ENCODE measurements around the gene GXYLT2. TPM values are rescaled to one million over a fixed set of nuclear protein-coding genes. Genes with fewer than 3 reads are reported as not detected.
"Not testable (repeated sequence)": the region's sequence is repeated elsewhere in the genome, so short reads cannot be mapped to it uniquely, and the experiment has no call there.

The GXYLT2 gene
- total and polyA plus RNA-seq, 4 experiments from 2014 or later, result not detected

DNA sequence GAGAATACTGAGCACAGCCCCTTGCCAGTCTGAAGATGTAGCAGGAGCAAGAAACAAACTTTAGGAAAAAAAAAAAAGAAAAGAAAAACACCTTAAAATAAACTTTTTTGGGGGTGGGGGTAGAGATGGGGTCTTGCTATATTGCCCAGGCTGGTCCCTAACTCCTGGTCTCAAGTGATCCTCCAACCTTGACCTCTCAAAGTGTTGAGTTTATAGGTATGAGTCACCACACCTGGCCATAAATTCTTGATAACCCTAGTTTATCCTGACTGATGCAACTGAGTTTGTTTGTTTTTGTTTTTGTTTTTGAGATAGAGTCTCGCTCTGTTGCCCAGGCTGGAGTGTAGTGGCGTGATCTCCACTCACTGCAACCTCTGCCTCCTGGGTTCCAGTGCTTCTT is 28.4 kb downstream of the GXYLT2 start:
- no peaks in the 10 kb centered on the region for H3K36me3 Mint-ChIP-seq
- no peak overlapping the region for H3K4me3 ChIP-seq (ENCODE audit: low read length in 2 of 2)
- peaks cover 3 to 12% of the 10 kb centered on the region in 2 donors for H3K27me3 Mint-ChIP-seq
- H3K27me3 ChIP-seq (ENCODE audit: insufficient read depth, low read length), result no peaks in the 10 kb centered on the region
- no peaks in the 10 kb centered on the region for H3K4me1 Mint-ChIP-seq
- no peaks in the 10 kb centered on the region for H3K36me3 ChIP-seq (ENCODE audit: insufficient read depth, low read length)
- no peaks in the 10 kb centered on the region for H3K9me3 ChIP-seq (ENCODE audit: control insufficient read depth in 1 of 2, low read length in 2 of 2)
- H3K4me1 ChIP-seq (ENCODE audit: insufficient read depth, low read length), result no peaks in the 10 kb centered on the region
- POLR2A ChIA-PET (ENCODE audit: partially characterized antibody), result no interaction called here
- H3K4me3 Mint-ChIP-seq, result no peak overlapping the region
- DNase-seq, result no peak
- H3K27ac ChIP-seq (ENCODE audit: low read depth, low read length), result no peak overlapping the region
- H3K27ac Mint-ChIP-seq, result no peak overlapping the region
- H3K9me3 Mint-ChIP-seq, result no peaks in the 10 kb centered on the region
- intact Hi-C loops (cut with micrococcal nuclease), result no loop called here
- CTCF ChIA-PET (ENCODE audit: partially characterized antibody), result no interaction called here

DNA sequence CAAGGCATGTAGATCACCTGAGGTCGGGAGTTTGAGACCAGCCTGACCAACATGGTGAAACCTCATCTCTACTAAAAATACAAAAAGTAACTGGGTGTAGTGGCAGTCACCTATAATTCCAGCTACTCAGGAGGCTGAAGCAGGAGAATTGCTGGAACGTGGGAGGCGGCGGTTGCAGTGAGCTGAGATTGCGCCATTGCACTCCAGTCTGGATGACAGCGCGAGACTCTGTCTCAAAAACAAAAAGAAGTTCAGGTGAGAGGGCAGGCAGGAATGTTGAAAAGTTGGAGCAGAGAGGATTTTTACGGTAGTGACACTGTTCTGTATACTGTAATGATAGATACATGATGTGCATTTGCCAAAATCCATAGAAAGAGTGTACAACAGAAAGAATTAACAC is 31.7 kb downstream of the GXYLT2 start:
- ChIA-PET CTCF (ENCODE audit: partially characterized antibody) (no interaction called here), POLR2A (ENCODE audit: partially characterized antibody) (no interaction called here)
- Mint-ChIP-seq H3K27me3 (peaks cover 6 to 15% of the 10 kb centered on the region in 2 donors), H3K9me3 (no peaks in the 10 kb centered on the region), H3K4me3 (no peak overlapping the region), H3K27ac (no peak overlapping the region), H3K4me1 (no peaks in the 10 kb centered on the region), H3K36me3 (no peaks in the 10 kb centered on the region)
- Histone ChIP-seq H3K27me3 (ENCODE audit: insufficient read depth, low read length) (no peaks in the 10 kb centered on the region), H3K36me3 (ENCODE audit: insufficient read depth, low read length) (no peaks in the 10 kb centered on the region), H3K4me3 (ENCODE audit: low read length in 2 of 2) (no peak overlapping the region), H3K9me3 (ENCODE audit: control insufficient read depth in 1 of 2, low read length in 2 of 2) (no peaks in the 10 kb centered on the region), H3K27ac (ENCODE audit: low read depth, low read length) (no peak overlapping the region), H3K4me1 (ENCODE audit: insufficient read depth, low read length) (no peaks in the 10 kb centered on the region)
- DNase-seq, result no peak
- intact Hi-C loops (cut with micrococcal nuclease), result no loop called here

DNA sequence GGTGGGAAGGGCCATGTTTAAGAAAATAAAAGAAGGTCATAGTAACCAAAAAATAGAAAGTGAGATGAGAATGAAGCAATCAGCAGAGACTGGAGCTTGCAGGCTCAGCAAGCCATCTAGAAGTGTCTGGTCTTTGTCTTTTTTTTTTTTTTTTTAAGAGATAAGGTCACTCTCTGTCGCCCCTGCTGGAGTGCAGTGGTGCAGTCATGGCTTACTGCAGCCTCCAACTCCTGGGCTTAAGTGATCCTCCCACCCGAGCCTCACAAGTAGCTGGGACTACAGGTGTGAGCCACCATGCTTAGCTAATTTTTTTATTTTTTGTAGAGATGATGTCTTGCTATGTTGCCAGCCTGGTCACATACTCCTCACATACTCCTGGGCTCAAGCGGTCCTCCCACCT is 36.2 kb downstream of the GXYLT2 start:
- CTCF ChIA-PET (ENCODE audit: partially characterized antibody), result no interaction called here

DNA sequence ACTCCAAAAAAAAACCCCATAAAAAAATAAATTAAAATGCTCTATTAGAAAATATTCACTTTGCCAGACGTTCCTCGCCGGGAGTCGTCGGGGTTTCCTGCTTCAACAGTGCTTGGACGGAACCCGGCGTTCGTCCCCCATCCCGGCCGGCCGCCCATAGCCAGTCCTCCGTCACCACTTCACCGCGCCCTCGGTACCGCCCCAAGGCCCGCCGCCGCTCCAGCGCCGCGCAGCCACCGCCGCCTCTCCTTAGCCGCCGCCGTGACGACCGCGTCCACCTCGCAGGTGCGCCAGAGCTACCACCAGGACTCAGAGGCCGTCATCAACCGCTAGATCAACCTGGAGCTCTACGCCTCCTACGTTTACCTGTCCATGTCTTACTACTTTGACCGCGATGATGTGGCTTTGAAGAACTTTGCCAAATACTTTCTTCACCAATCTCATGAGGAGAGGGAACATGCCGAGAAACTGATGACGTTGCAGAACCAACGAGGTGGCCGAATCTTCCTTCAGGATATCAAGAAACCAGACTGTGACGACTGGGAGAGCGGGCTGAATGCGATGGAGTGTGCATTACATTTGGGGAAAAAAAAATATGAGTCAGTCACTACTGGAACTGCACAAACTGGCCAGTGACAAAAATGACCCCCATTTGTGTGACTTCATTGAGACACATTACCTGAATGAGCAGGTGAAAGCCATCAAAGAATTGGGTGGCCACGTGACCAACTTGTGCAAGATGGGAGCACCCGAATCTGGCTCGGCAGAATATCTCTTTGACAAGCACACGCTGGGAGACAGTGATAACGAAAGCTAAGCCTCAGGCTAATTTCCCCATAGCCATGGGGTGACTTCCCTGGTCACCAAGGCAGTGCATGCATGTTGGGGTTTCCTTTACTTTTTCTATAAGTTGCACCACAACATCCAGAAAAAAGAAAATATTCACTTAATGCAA is 41.2 kb downstream of the GXYLT2 start:
- CTCF ChIA-PET (ENCODE audit: partially characterized antibody), result interaction anchor here (2.6 kb wide), 1 partner anchor 127 kb away, joined by 9 read pairs; no protein-coding TSS in a partner anchor
- intact Hi-C loops (cut with micrococcal nuclease); H3K4me3 Mint-ChIP-seq; H3K27ac Mint-ChIP-seq; H3K4me1 Mint-ChIP-seq; H3K4me3 ChIP-seq (ENCODE audit: low read length in 2 of 2); H3K27me3 ChIP-seq (ENCODE audit: insufficient read depth, low read length); H3K4me1 ChIP-seq (ENCODE audit: insufficient read depth, low read length); POLR2A ChIA-PET (ENCODE audit: partially characterized antibody); H3K36me3 ChIP-seq (ENCODE audit: insufficient read depth, low read length); H3K36me3 Mint-ChIP-seq; H3K9me3 ChIP-seq (ENCODE audit: control insufficient read depth in 1 of 2, low read length in 2 of 2); DNase-seq; H3K27ac ChIP-seq (ENCODE audit: low read depth, low read length); H3K9me3 Mint-ChIP-seq; H3K27me3 Mint-ChIP-seq: not testable (repeated sequence)

More for the DNA sequence above, 36.2 kb downstream of the GXYLT2 start:
- H3K4me3 ChIP-seq (ENCODE audit: low read length in 2 of 2), result no peak overlapping the region
- no peaks in the 10 kb centered on the region for H3K4me1 ChIP-seq (ENCODE audit: insufficient read depth, low read length)
- POLR2A ChIA-PET (ENCODE audit: partially characterized antibody), result no interaction called here
- H3K36me3 Mint-ChIP-seq, result no peaks in the 10 kb centered on the region
- no peak overlapping the region for H3K27ac ChIP-seq (ENCODE audit: low read depth, low read length)
- no peaks in the 10 kb centered on the region for H3K9me3 ChIP-seq (ENCODE audit: control insufficient read depth in 1 of 2, low read length in 2 of 2)
- H3K36me3 ChIP-seq (ENCODE audit: insufficient read depth, low read length), result no peaks in the 10 kb centered on the region
- H3K27me3 ChIP-seq (ENCODE audit: insufficient read depth, low read length), result no peaks in the 10 kb centered on the region
- no peak overlapping the region for H3K27ac Mint-ChIP-seq
- peaks cover 6 to 10% of the 10 kb centered on the region in 2 donors for H3K27me3 Mint-ChIP-seq
- intact Hi-C loops (cut with micrococcal nuclease), result no loop called here
- H3K9me3 Mint-ChIP-seq, result peaks cover 0 to 2% (median under 1%) of the 10 kb centered on the region in 8 donors
- DNase-seq, result no peak
- H3K4me1 Mint-ChIP-seq, result no peaks in the 10 kb centered on the region
- H3K4me3 Mint-ChIP-seq, result no peak overlapping the region

DNA sequence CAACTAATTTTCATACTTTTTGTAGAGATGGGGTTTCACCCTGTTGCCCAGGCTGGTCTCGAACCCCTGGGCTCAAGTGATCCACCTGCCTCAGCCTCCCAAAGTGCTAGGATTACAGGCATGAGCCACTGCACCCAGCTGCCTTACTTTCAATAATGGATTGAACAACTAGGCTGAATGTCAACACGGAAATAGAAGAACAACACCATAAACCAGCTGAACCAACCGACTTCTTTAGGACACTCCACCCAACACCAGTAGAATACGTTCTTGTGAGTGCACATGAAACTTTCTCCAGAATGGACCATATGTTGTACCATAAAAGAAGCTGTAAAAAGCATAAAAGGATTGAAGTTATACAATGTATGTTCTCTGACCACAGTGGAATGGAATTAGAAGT is 42.9 kb downstream of the GXYLT2 start:
- no peak overlapping the region for H3K4me3 Mint-ChIP-seq
- H3K4me1 Mint-ChIP-seq, result no peaks in the 10 kb centered on the region
- POLR2A ChIA-PET (ENCODE audit: partially characterized antibody), result no interaction called here
- Histone ChIP-seq H3K27me3 (ENCODE audit: insufficient read depth, low read length) (no peaks in the 10 kb centered on the region), H3K4me3 (ENCODE audit: low read length in 2 of 2) (no peak overlapping the region), H3K4me1 (ENCODE audit: insufficient read depth, low read length) (no peaks in the 10 kb centered on the region), H3K27ac (ENCODE audit: low read depth, low read length) (no peak overlapping the region), H3K9me3 (ENCODE audit: control insufficient read depth in 1 of 2, low read length in 2 of 2) (no peaks in the 10 kb centered on the region), H3K36me3 (ENCODE audit: insufficient read depth, low read length) (no peaks in the 10 kb centered on the region)
- peaks cover under 1 to 8% of the 10 kb centered on the region in 2 donors for H3K27me3 Mint-ChIP-seq
- intact Hi-C loops (cut with micrococcal nuclease), result no loop called here
- H3K36me3 Mint-ChIP-seq, result no peaks in the 10 kb centered on the region
- CTCF ChIA-PET (ENCODE audit: partially characterized antibody), result interaction anchor here (0.8 to 1.0 kb wide), 3 partner anchors 126 to 155 kb away, joined by 3 to 5 read pairs (median 4); no protein-coding TSS in a partner anchor
- no peak for DNase-seq
- peaks cover 0 to 4% (median 0%) of the 10 kb centered on the region in 8 donors for H3K9me3 Mint-ChIP-seq
- H3K27ac Mint-ChIP-seq, result no peak overlapping the region

DNA sequence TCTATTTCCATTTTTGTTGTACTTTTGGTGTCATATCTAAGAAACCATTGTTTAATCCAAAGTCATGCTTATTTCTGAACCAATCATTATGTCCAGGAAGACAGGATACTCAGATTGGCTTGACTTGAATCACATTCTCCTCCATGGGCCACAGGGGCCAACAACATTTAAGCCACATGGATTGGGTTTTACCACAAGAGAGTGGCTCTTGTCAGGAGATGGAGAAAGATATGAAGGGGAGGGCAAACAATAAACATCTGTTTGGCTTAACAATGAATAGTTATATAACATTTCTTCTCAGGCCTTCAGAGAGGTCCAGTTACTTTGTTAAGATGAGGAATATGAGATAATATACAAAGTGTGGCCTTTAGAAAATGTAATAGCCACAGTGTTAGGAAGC is 44.6 kb downstream of the GXYLT2 start:
- no peaks in the 10 kb centered on the region for H3K4me1 Mint-ChIP-seq
- intact Hi-C loops (cut with micrococcal nuclease), result no loop called here

DNA sequence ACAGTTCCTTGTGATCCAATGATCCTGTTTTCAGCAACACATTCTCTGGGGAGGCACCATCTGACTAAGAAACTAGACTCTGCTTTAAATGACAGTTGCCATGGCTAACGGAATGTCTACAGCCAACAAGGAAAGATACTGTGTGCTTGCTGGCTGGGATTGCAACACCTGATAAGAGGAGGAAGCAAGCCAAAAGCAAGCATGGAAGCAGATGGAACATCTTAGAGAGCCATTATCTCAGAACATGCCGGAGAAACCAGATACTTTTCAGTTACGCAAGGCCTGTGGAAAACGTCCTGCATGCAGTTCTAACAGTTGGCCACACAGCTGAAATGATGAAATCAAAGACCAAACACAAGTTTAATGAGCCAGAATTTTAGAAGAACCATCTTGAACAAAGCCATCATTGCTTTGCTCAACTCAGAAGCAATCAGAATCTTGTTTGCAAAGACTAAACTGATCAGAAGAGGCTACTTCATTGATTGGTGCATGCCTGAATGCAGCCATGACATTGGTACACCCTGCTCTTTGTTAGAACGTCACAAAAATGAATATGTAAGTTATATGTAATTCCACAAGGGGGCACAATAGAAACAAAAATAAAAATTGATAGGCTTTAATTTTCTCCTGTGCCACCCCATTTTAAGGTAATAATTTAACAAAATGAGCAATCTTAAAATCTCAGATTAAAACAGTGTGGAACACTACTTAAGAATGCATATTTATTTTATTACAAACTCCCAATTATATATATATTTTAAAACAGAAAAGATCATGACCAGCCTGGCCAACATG is 50.8 kb downstream of the GXYLT2 start:
- no peak overlapping the region for H3K27ac ChIP-seq (ENCODE audit: low read depth, low read length)
- no peaks in the 10 kb centered on the region for H3K27me3 ChIP-seq (ENCODE audit: insufficient read depth, low read length)
- intact Hi-C loops (cut with micrococcal nuclease), result loop anchor here (1.0 kb wide), 3 partner anchors 59 to 148 kb away; no protein-coding TSS in a partner anchor
- H3K36me3 ChIP-seq (ENCODE audit: insufficient read depth, low read length), result no peaks in the 10 kb centered on the region
- no peak overlapping the region for H3K4me3 Mint-ChIP-seq
- CTCF ChIA-PET (ENCODE audit: partially characterized antibody), result interaction anchor here (0.7 to 10.8 kb wide), 7 partner anchors 12 to 147 kb away, joined by 3 to 137 read pairs (median 3); partner anchors contain the start of gene PPP4R2
- no peaks in the 10 kb centered on the region for H3K9me3 Mint-ChIP-seq
- H3K4me1 Mint-ChIP-seq, result peaks cover 0 to 2% (median 0%) of the 10 kb centered on the region in 4 donors
- POLR2A ChIA-PET (ENCODE audit: partially characterized antibody), result no interaction called here
- H3K4me3 ChIP-seq (ENCODE audit: low read length in 2 of 2), result no peak overlapping the region
- H3K27ac Mint-ChIP-seq, result peak overlapping the region in 1 of 7 donors; percentile 35
- H3K9me3 ChIP-seq (ENCODE audit: control insufficient read depth in 1 of 2, low read length in 2 of 2), result no peaks in the 10 kb centered on the region
- H3K4me1 ChIP-seq (ENCODE audit: insufficient read depth, low read length), result no peaks in the 10 kb centered on the region
- DNase-seq, result peak; percentile 60 to 71 (median 63)
- peaks cover 0 to 8% of the 10 kb centered on the region in 2 donors for H3K27me3 Mint-ChIP-seq
- no peaks in the 10 kb centered on the region for H3K36me3 Mint-ChIP-seq

More for the DNA sequence above, 44.6 kb downstream of the GXYLT2 start:
- CTCF ChIA-PET (ENCODE audit: partially characterized antibody), result no interaction called here
- Mint-ChIP-seq H3K9me3 (peaks cover 0 to 4% (median 0%) of the 10 kb centered on the region in 8 donors), H3K27me3 (peaks cover 0 to 8% of the 10 kb centered on the region in 2 donors), H3K4me3 (no peak overlapping the region), H3K27ac (no peak overlapping the region), H3K36me3 (no peaks in the 10 kb centered on the region)
- H3K27ac ChIP-seq (ENCODE audit: low read depth, low read length), result no peak overlapping the region
- H3K36me3 ChIP-seq (ENCODE audit: insufficient read depth, low read length), result no peaks in the 10 kb centered on the region
- H3K9me3 ChIP-seq (ENCODE audit: control insufficient read depth in 1 of 2, low read length in 2 of 2), result no peaks in the 10 kb centered on the region
- no peaks in the 10 kb centered on the region for H3K27me3 ChIP-seq (ENCODE audit: insufficient read depth, low read length)
- POLR2A ChIA-PET (ENCODE audit: partially characterized antibody), result no interaction called here
- H3K4me3 ChIP-seq (ENCODE audit: low read length in 2 of 2), result no peak overlapping the region
- DNase-seq, result no peak
- H3K4me1 ChIP-seq (ENCODE audit: insufficient read depth, low read length), result no peaks in the 10 kb centered on the region

All from CD4-positive, alpha-beta memory T cell (primary cell).